Tibial nerve (tissue), 4 donors: ENCODE data around the gene HNRNPA3.
"Not testable (repeated sequence)": the region's sequence is repeated elsewhere in the genome, so short reads cannot be mapped to it uniquely, and the experiment has no call there.

Source experiments
- EP300 ChIP-seq, 2 donors: sonication (generic); formaldehyde crosslinking; IDR thresholded peaks; one replicate each; pipeline ENCODE4 v1.6.1; 2017; ENCODE audit warnings: antibody characterized with exemption in 2 of 2, mild to moderate bottlenecking in 1 of 2
- POLR2A ChIP-seq, 2 donors: fragments of 450-650 bp; IDR thresholded peaks; one replicate each; pipeline ENCODE4 v1.6.1; 2017; ENCODE audit warnings: antibody characterized with exemption in 2 of 2, mild to moderate bottlenecking in 2 of 2, moderate library complexity in 2 of 2
- TF ChIP-seq, protein P1 (sequence below), 5 experiments: fragments of 200-600 bp in 3 of 5; fragments of 450-650 bp in 2 of 5; sonication (generic) in 3 of 5; IDR thresholded peaks; one replicate each; pipeline ENCODE4 v1.5.1; 2016 to 2019; ENCODE audit warnings: antibody characterized with exemption in 5 of 5, mild to moderate bottlenecking in 3 of 5, moderate library complexity in 2 of 5

DNA sequence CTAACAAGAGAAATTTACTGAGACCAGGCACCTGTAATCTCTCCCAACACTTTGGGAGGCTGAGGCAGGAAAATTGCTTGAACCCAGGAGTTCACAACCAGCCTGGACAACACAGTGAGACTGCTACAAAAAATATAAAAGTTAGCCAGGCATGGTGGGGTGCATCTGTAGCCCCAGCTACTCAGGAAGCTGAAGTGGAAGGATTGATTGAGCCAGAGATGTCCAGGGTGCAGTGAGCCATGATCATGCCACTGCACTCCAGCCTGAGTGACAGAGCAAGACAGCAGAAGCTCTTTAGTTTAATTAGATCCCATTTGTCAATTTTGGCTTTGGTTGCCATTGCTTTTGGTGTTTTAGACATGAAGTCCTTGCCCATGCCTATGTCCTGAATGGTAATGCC, 32.9 kb upstream of the HNRNPA3 start:
- TF ChIP-seq, protein P1, sequence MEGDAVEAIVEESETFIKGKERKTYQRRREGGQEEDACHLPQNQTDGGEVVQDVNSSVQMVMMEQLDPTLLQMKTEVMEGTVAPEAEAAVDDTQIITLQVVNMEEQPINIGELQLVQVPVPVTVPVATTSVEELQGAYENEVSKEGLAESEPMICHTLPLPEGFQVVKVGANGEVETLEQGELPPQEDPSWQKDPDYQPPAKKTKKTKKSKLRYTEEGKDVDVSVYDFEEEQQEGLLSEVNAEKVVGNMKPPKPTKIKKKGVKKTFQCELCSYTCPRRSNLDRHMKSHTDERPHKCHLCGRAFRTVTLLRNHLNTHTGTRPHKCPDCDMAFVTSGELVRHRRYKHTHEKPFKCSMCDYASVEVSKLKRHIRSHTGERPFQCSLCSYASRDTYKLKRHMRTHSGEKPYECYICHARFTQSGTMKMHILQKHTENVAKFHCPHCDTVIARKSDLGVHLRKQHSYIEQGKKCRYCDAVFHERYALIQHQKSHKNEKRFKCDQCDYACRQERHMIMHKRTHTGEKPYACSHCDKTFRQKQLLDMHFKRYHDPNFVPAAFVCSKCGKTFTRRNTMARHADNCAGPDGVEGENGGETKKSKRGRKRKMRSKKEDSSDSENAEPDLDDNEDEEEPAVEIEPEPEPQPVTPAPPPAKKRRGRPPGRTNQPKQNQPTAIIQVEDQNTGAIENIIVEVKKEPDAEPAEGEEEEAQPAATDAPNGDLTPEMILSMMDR (IDR thresholded peaks at IDR 0.05), result not testable (repeated sequence)
- not testable (repeated sequence) for TF ChIP-seq EP300, POLR2A (IDR thresholded peaks at IDR 0.05)
